Glutamatergic neuron (in vitro differentiated cells): ENCODE data around the gene PRMT3. TPM values are rescaled to one million over a fixed set of nuclear protein-coding genes. Genes with fewer than 3 reads are reported as not detected.

Experiments used
- DNase-seq: peaks from one replicate; pipeline ENCODE4 v3.0.0; 2022
- H3K27ac Mint-ChIP-seq: one replicate; pipeline ENCODE4 v1.8.0; 2020; ENCODE audit warnings: mild to moderate bottlenecking, mixed read lengths, inconsistent platforms; ENCODE audit not compliant: unreplicated experiment
- H3K27me3 Mint-ChIP-seq: one replicate; pipeline ENCODE4 v1.8.0; 2020; ENCODE audit warnings: mild to moderate bottlenecking, moderate library complexity, mixed read lengths, inconsistent platforms; ENCODE audit not compliant: unreplicated experiment
- H3K36me3 Mint-ChIP-seq: one replicate; pipeline ENCODE4 v1.8.0; 2020; ENCODE audit warnings: mild to moderate bottlenecking, mixed read lengths, inconsistent platforms; ENCODE audit not compliant: unreplicated experiment
- H3K4me1 Mint-ChIP-seq: one replicate; pipeline ENCODE4 v1.8.0; 2020; ENCODE audit warnings: mild to moderate bottlenecking, low read depth, mixed read lengths, inconsistent platforms; ENCODE audit not compliant: unreplicated experiment
- H3K4me3 Mint-ChIP-seq: one replicate; pipeline ENCODE4 v1.8.0; 2020; ENCODE audit warnings: mild to moderate bottlenecking, mixed read lengths, inconsistent platforms; ENCODE audit not compliant: unreplicated experiment
- H3K9me3 Mint-ChIP-seq: one replicate; pipeline ENCODE4 v1.8.0; 2020; ENCODE audit warnings: mild to moderate bottlenecking, moderate library complexity, mixed read lengths, inconsistent platforms; ENCODE audit not compliant: unreplicated experiment
- long read RNA-seq: library from polyadenylated mRNA; unstranded; transcript quantifications from one replicate; pipeline ENCODE4 v2.0.0, GENCODE V29; 2020; ENCODE audit not compliant: unreplicated experiment
- total RNA-seq: library from RNA; stranded (reverse); fragmentation: NEBNext Ultra II Directional; extraction: Animal tissue kit (Norgen Biotek cat#: 25700); gene quantifications from one replicate; pipeline ENCODE4 v1.2.1, GENCODE V29; 2021; ENCODE audit not compliant: unreplicated experiment
- TF ChIP-seq, protein P1 (sequence below): fragments of 200-600 bp; sonication (generic); IDR thresholded peaks from one replicate; pipeline ENCODE4 v1.5.0; 2021; ENCODE audit not compliant: partially characterized antibody, unreplicated experiment

PRMT3 gene
- total RNA-seq, result 11.2 TPM
- long read RNA-seq, partial matches to known transcripts, result 1 of 4 reads
- long read RNA-seq, other reads (novel, unspliced or antisense), result 0 of 4 reads

DNA sequence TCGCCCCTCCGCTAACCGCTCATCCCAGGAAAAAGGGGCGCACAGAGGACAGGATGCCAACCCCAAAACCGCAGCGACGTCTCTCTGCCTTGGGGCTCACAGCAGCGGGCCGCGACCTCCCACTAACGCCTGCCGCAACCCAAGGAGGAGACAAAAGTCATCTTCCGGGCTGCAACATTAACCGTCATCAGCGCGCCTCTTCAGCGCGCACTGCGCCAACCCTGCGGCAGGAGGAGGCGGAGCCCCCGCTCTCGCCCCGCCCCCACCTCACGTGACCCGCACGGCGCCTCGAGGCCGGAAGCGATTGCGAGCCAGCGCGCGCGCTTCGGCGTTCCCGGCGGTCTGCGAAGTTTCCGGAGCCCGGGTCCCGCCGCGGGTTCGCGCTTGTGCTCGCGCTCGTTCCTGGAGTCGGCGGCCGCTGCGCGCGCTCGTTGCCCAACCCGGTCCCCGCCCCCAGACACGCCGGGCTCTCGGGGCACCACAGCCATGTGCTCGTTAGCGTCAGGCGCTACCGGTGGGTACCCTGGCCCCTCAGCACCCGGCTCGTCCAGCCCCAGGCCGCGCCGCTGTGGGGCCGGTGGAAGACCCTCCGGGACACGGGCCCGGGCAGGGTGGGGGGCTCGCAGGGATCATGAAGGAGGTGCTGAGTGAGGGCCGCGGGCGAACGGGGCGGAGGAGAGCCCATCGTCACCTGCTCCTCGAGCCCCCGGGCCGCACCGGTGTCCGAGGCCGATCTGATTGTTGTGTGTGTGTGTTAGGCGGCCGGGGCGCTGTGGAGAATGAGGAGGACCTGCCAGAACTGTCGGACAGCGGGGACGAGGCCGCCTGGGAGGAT is at the start of gene PRMT3:
Gene PRMT3, plus strand, starts transcription at position 456 of the 835 bp plus-strand sequence. Its CDS starts 31 bp downstream, at position 487.
- Mint-ChIP-seq H3K9me3 (peaks cover 2% of the 10 kb centered on the region), H3K27ac (peak within 1 kb of the TSS; percentile 98), H3K4me3 (peak within 1 kb of the TSS; percentile 96), H3K27me3 (peaks cover 9% of the 10 kb centered on the region), H3K36me3 (no peaks in the 10 kb centered on the region), H3K4me1 (peaks cover 4% of the 10 kb centered on the region)
- TF ChIP-seq, protein P1, sequence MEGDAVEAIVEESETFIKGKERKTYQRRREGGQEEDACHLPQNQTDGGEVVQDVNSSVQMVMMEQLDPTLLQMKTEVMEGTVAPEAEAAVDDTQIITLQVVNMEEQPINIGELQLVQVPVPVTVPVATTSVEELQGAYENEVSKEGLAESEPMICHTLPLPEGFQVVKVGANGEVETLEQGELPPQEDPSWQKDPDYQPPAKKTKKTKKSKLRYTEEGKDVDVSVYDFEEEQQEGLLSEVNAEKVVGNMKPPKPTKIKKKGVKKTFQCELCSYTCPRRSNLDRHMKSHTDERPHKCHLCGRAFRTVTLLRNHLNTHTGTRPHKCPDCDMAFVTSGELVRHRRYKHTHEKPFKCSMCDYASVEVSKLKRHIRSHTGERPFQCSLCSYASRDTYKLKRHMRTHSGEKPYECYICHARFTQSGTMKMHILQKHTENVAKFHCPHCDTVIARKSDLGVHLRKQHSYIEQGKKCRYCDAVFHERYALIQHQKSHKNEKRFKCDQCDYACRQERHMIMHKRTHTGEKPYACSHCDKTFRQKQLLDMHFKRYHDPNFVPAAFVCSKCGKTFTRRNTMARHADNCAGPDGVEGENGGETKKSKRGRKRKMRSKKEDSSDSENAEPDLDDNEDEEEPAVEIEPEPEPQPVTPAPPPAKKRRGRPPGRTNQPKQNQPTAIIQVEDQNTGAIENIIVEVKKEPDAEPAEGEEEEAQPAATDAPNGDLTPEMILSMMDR, result peak; percentile 94
- peak; percentile 96 for DNase-seq

DNA sequence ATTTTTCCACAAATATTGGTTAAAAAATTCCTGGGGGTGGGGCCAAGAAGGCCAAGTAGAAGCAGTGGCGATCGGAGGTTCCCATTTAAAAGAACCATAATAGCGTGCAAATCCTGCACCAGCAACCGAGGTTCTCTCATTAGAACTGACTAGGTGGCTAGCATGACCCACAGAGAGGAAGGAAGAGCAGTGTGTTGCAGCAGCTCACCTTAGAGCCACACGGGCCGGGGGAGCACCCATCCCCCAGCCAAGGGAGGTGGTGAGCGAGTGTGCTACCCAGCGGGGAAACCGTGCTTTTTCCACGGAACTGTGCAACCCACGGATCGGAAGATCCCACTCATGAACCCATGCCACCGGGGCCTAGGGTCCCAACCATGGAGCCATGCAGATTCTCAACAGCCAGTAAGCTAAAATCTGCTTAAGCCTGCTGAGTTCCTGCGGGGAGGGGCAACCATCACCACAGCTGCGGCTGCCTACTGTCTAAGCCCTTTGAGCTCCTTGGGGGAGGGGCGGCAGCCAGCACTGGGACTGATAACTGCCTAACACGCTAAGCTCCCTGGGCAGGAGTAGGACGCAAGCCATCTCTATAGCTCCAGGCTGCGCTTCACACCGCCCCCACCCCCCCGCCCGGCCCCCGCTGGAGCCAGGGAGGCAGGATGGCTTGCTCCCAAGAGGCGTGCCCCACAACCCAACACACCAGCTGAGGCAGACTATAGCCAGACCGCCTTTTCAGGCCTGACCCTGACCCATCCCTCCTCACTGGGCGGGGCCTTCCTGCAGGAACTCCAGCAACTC is 45.0 kb upstream of the PRMT3 start:
- Mint-ChIP-seq H3K9me3 (no peaks in the 10 kb centered on the region), H3K27me3 (peaks cover 6% of the 10 kb centered on the region), H3K4me3 (peak overlapping the region; percentile 63), H3K36me3 (no peaks in the 10 kb centered on the region), H3K4me1 (peaks cover 7% of the 10 kb centered on the region), H3K27ac (peak overlapping the region; percentile 60)
- DNase-seq, result peak; percentile 76
- TF ChIP-seq, protein P1, result no peak

- H3K4me3 Mint-ChIP-seq, result no peak overlapping the region
Observed at GRCh38 chr11:20351136-20351535, 36.4 kb upstream of the PRMT3 start.

GRCh38 chr11:20351751-20352262 is 35.7 kb upstream of the PRMT3 start:
- no peak overlapping the region for H3K27ac Mint-ChIP-seq
- H3K9me3 Mint-ChIP-seq, result no peaks in the 10 kb centered on the region
- DNase-seq, result no peak
- H3K4me3 Mint-ChIP-seq, result no peak overlapping the region
- H3K36me3 Mint-ChIP-seq, result no peaks in the 10 kb centered on the region
- TF ChIP-seq, protein P1, result no peak
- H3K27me3 Mint-ChIP-seq, result no peaks in the 10 kb centered on the region
- no peaks in the 10 kb centered on the region for H3K4me1 Mint-ChIP-seq

More at GRCh38 chr11:20351136-20351535, 36.4 kb upstream of the PRMT3 start:
- Mint-ChIP-seq H3K27me3 (no peaks in the 10 kb centered on the region), H3K9me3 (no peaks in the 10 kb centered on the region), H3K27ac (no peak overlapping the region), H3K36me3 (no peaks in the 10 kb centered on the region), H3K4me1 (no peaks in the 10 kb centered on the region)
- TF ChIP-seq, protein P1, result no peak
- DNase-seq, result no peak
